Activated naive CD8-positive, alpha-beta T cell (primary cell): Measurements from ENCODE around the gene SORL1.

Experiments used
- H3K27ac Mint-ChIP-seq: one replicate; pipeline ENCODE4 v1.8.0; 2021; ENCODE audit warnings: mixed read lengths
- H3K27me3 Mint-ChIP-seq: one replicate; pipeline ENCODE4 v1.8.0; 2021; ENCODE audit warnings: mixed read lengths
- H3K36me3 Mint-ChIP-seq: one replicate; pipeline ENCODE4 v1.8.0; 2021; ENCODE audit warnings: mixed read lengths
- H3K4me1 Mint-ChIP-seq: one replicate; pipeline ENCODE4 v1.8.0; 2021; ENCODE audit warnings: low read depth, mixed read lengths
- H3K4me3 Mint-ChIP-seq: one replicate; pipeline ENCODE4 v1.8.0; 2021; ENCODE audit warnings: mild to moderate bottlenecking, mixed read lengths
- H3K9me3 Mint-ChIP-seq: one replicate; pipeline ENCODE4 v1.8.0; 2021; ENCODE audit warnings: low read depth, mixed read lengths

The SORL1 gene

GRCh38 chr11:121553806-121554205, 101.7 kb downstream of the SORL1 start:
- Mint-ChIP-seq H3K4me3 (no peak overlapping the region), H3K27me3 (no peaks in the 10 kb centered on the region), H3K27ac (peak overlapping the region; percentile 13), H3K36me3 (peaks cover 23% of the 10 kb centered on the region), H3K9me3 (no peaks in the 10 kb centered on the region), H3K4me1 (peaks cover 19% of the 10 kb centered on the region)

GRCh38 chr11:121554552-121554951, 102.4 kb downstream of the SORL1 start:
- H3K9me3 Mint-ChIP-seq = no peaks in the 10 kb centered on the region
- H3K4me3 Mint-ChIP-seq = no peak overlapping the region
- H3K36me3 Mint-ChIP-seq = peaks cover 27% of the 10 kb centered on the region
- no peaks in the 10 kb centered on the region for H3K27me3 Mint-ChIP-seq
- peaks cover 23% of the 10 kb centered on the region for H3K4me1 Mint-ChIP-seq
- H3K27ac Mint-ChIP-seq = peak overlapping the region; percentile 59

GRCh38 chr11:121555121-121555520, 103.0 kb downstream of the SORL1 start:
- H3K36me3 Mint-ChIP-seq = peaks cover 27% of the 10 kb centered on the region
- no peaks in the 10 kb centered on the region for H3K9me3 Mint-ChIP-seq
- peaks cover 26% of the 10 kb centered on the region for H3K4me1 Mint-ChIP-seq
- no peak overlapping the region for H3K27ac Mint-ChIP-seq
- no peaks in the 10 kb centered on the region for H3K27me3 Mint-ChIP-seq
- H3K4me3 Mint-ChIP-seq = no peak overlapping the region

- Mint-ChIP-seq H3K27ac (peak overlapping the region; percentile 83), H3K36me3 (peaks cover 23% of the 10 kb centered on the region), H3K4me3 (no peak overlapping the region), H3K27me3 (no peaks in the 10 kb centered on the region), H3K9me3 (no peaks in the 10 kb centered on the region), H3K4me1 (peaks cover 40% of the 10 kb centered on the region)
Measured at GRCh38 chr11:121556937-121557336, 104.8 kb downstream of the SORL1 start.

GRCh38 chr11:121557348-121557747, 105.2 kb downstream of the SORL1 start:
- no peaks in the 10 kb centered on the region for H3K27me3 Mint-ChIP-seq
- H3K4me3 Mint-ChIP-seq = no peak overlapping the region
- peak overlapping the region; percentile 83 for H3K27ac Mint-ChIP-seq
- H3K36me3 Mint-ChIP-seq = peaks cover 23% of the 10 kb centered on the region
- no peaks in the 10 kb centered on the region for H3K9me3 Mint-ChIP-seq
- peaks cover 44% of the 10 kb centered on the region for H3K4me1 Mint-ChIP-seq

GRCh38 chr11:121559606-121560200, 107.6 kb downstream of the SORL1 start:
- Mint-ChIP-seq H3K27ac (peak overlapping the region; percentile 61), H3K4me3 (no peak overlapping the region), H3K4me1 (peaks cover 60% of the 10 kb centered on the region), H3K27me3 (no peaks in the 10 kb centered on the region), H3K9me3 (no peaks in the 10 kb centered on the region), H3K36me3 (peaks cover 23% of the 10 kb centered on the region)

GRCh38 chr11:121560236-121560635, 108.1 kb downstream of the SORL1 start:
- H3K4me1 Mint-ChIP-seq = peaks cover 60% of the 10 kb centered on the region
- no peaks in the 10 kb centered on the region for H3K27me3 Mint-ChIP-seq
- H3K9me3 Mint-ChIP-seq = no peaks in the 10 kb centered on the region
- H3K36me3 Mint-ChIP-seq = peaks cover 23% of the 10 kb centered on the region
- no peak overlapping the region for H3K4me3 Mint-ChIP-seq
- peak overlapping the region; percentile 61 for H3K27ac Mint-ChIP-seq

- Mint-ChIP-seq H3K36me3 (peaks cover 17% of the 10 kb centered on the region), H3K27ac (peak overlapping the region; percentile 61), H3K9me3 (no peaks in the 10 kb centered on the region), H3K4me3 (no peak overlapping the region), H3K4me1 (peaks cover 60% of the 10 kb centered on the region), H3K27me3 (no peaks in the 10 kb centered on the region)
Measured at GRCh38 chr11:121561240-121561639, 109.1 kb downstream of the SORL1 start.

- no peaks in the 10 kb centered on the region for H3K27me3 Mint-ChIP-seq
- peak overlapping the region; percentile 61 for H3K27ac Mint-ChIP-seq
- no peaks in the 10 kb centered on the region for H3K9me3 Mint-ChIP-seq
- no peak overlapping the region for H3K4me3 Mint-ChIP-seq
- peaks cover 12% of the 10 kb centered on the region for H3K36me3 Mint-ChIP-seq
- H3K4me1 Mint-ChIP-seq = peaks cover 56% of the 10 kb centered on the region
Measured at GRCh38 chr11:121561716-121562115, 109.6 kb downstream of the SORL1 start.

- no peaks in the 10 kb centered on the region for H3K9me3 Mint-ChIP-seq
- peak overlapping the region; percentile 61 for H3K27ac Mint-ChIP-seq
- H3K4me3 Mint-ChIP-seq = peak overlapping the region; percentile 3
- H3K4me1 Mint-ChIP-seq = peaks cover 48% of the 10 kb centered on the region
- H3K27me3 Mint-ChIP-seq = no peaks in the 10 kb centered on the region
- H3K36me3 Mint-ChIP-seq = peaks cover 13% of the 10 kb centered on the region
Measured at GRCh38 chr11:121563003-121563402, 110.9 kb downstream of the SORL1 start.

GRCh38 chr11:121563900-121564822, 112.0 kb downstream of the SORL1 start:
- Mint-ChIP-seq H3K4me3 (no peak overlapping the region), H3K4me1 (peaks cover 47% of the 10 kb centered on the region), H3K9me3 (no peaks in the 10 kb centered on the region), H3K27ac (peak overlapping the region; percentile 75), H3K36me3 (peaks cover 13% of the 10 kb centered on the region), H3K27me3 (no peaks in the 10 kb centered on the region)

- Mint-ChIP-seq H3K27me3 (no peaks in the 10 kb centered on the region), H3K9me3 (no peaks in the 10 kb centered on the region), H3K4me1 (peaks cover 42% of the 10 kb centered on the region), H3K4me3 (no peak overlapping the region), H3K27ac (no peak overlapping the region), H3K36me3 (peaks cover 11% of the 10 kb centered on the region)
Measured at GRCh38 chr11:121564948-121565684, 113.0 kb downstream of the SORL1 start.

- H3K27ac Mint-ChIP-seq = peak overlapping the region; percentile 86
- no peak overlapping the region for H3K4me3 Mint-ChIP-seq
- H3K9me3 Mint-ChIP-seq = no peaks in the 10 kb centered on the region
- peaks cover 12% of the 10 kb centered on the region for H3K36me3 Mint-ChIP-seq
- H3K4me1 Mint-ChIP-seq = peaks cover 29% of the 10 kb centered on the region
- no peaks in the 10 kb centered on the region for H3K27me3 Mint-ChIP-seq
Measured at GRCh38 chr11:121566279-121567168, 114.4 kb downstream of the SORL1 start.

GRCh38 chr11:121567995-121568394, 115.9 kb downstream of the SORL1 start:
- Mint-ChIP-seq H3K36me3 (peaks cover 12% of the 10 kb centered on the region), H3K27ac (peak overlapping the region; percentile 42), H3K9me3 (no peaks in the 10 kb centered on the region)

More at GRCh38 chr11:121567995-121568394, 115.9 kb downstream of the SORL1 start:
- Mint-ChIP-seq H3K27me3 (no peaks in the 10 kb centered on the region), H3K4me3 (no peak overlapping the region), H3K4me1 (peaks cover 16% of the 10 kb centered on the region)
